Stimulated activated CD8-positive, alpha-beta memory T cell treated with anti-CD3 and anti-CD28 coated beads, Interleukin-4, amount 100 ng/mL, for 1 hour (primary cell): ENCODE measurements around the gene GRB2.
A peak's percentile ranks its signal among the peaks of the same experiment; 100 is the strongest.
"Not testable (repeated sequence)": the region's sequence is repeated elsewhere in the genome, so short reads cannot be mapped to it uniquely, and the experiment has no call there.

Experiments used
- DNase-seq, 2 donors: peaks; one replicate each; pipeline ENCODE4 v3.0.0-alpha.2; 2020; ENCODE audit warnings: low read depth in 2 of 2, low spot score in 1 of 2

GRB2 gene

GRCh38 chr17:75405365-75406221 is at the start of gene GRB2:
GRB2 (minus strand) TSS chr17:75405678; CDS start chr17:75393628, 12,050 bp downstream.
- peak; percentile 98 to 99 for DNase-seq

GRCh38 chr17:75454672-75455071 is 49.2 kb upstream of the GRB2 start:
- not testable (repeated sequence) for DNase-seq

DNA sequence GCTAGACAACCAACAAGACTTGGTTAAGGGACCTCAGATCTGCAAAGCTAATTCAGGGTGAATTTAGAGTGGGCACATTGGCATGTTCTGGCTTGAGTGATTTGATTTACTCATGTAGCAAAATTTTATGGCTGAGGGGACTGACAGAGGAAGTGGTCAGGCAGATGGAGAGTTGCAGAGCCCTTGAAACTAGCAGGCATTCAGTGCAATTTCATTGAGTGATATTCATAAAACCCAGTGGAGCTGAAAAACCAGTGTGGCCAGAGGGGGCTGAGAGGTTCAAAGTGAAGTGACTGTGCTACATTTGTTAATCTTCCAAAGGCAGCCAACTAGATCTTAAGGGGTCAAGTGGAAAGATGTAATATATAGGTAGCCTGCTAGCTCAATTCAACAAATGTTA is 48.7 kb upstream of the GRB2 start:
- DNase-seq, result no peak

- DNase-seq, result no peak
These were observed 44.8 kb upstream of the GRB2 start for GRCh38 chr17:75450270-75450669.

GRCh38 chr17:75447951-75448856 is 42.7 kb upstream of the GRB2 start:
- no peak for DNase-seq

DNA sequence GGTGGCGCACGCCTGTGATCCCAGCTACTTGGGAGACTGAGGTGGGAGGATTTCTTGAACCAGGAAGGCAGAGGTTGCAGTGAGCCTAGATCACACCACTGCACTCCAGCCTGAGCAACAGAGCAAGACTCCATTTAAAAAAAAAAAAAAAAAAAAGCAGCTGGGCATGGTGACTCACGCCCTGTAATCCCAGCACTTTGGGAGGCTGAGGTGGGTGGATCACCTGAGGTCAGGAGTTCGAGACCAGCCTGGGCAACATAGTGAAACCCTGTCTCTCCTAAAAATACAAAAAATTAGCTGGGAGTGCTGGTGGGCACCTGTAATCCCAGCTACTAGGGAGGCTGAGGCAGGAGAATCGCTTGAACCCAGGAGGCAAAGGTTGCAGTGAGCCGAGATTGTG is 40.4 kb upstream of the GRB2 start:
- DNase-seq, result not testable (repeated sequence)

GRCh38 chr17:75445296-75445695 is 39.8 kb upstream of the GRB2 start:
- no peak for DNase-seq

DNA sequence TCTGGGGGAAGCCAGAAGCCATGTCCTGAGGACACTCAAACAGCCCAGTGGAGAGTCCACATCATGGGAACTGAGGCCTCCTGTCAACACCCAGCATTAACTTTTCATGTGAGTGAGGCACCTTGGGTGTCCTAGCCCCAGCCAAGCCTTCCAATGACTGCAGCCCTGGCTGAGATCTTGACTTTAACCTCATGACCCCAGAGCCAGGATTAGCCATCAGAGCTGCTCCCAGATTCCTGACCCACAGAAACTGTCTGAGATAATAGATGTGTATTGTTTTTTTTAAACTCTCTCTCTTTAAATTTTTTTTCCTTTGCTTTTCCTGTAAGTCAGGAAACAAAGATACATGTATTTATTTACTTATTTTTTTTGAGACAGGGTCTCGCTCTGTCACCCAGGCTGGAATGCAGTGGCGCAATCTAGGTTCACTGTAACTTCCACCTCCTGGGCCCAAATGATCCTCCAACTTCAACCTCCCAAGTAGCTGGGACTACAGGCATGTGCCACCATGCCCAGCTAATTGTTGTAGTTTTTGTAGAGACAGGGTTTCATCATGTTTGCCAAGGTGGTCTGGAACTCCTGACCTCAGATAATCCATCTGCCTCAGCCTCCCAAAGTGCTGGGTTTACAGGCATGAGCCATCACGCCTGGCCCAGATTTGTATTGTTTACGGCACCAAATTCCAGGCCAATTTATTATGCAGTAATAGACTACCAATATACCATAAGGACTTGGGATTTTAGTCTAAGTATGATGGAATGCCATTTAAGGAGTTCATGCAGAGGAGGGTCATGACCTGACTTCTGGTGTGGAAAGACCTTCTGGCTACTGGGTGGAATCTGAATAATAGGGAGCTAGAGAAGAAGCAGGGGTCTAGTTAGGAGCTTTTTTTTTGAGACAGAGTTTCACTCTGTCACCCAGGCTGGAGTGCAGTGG is 37.0 kb upstream of the GRB2 start:
- no peak for DNase-seq

- no peak for DNase-seq
These were observed 35.4 kb upstream of the GRB2 start for GRCh38 chr17:75440738-75441448.

GRCh38 chr17:75439287-75439686 is 33.8 kb upstream of the GRB2 start:
- DNase-seq, result no peak

DNA sequence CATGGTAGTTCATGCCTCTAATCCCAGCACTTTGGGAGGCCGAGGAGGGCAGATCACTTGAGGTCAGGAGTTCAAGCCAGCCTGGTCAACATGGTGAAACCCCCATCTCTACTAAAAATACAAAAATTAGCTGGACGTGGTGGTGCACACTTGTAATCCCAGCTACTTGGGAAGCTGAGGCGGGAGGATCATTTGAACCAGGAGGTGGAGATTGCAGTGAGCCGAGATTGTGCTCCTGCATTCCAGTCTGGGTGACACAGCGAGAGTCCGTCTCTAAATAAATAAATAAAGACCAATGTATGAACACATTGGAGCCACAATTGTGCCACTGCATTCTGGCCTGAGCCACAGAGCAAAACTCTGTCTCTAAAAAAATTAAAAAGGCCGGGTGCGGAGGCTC is 31.9 kb upstream of the GRB2 start:
- DNase-seq, result not testable (repeated sequence)

GRCh38 chr17:75434433-75434832 is 29.0 kb upstream of the GRB2 start:
- DNase-seq, result not testable (repeated sequence)

- no peak for DNase-seq
These were observed 27.8 kb upstream of the GRB2 start for GRCh38 chr17:75433218-75433783.

GRCh38 chr17:75430159-75430974 is 24.9 kb upstream of the GRB2 start:
- no peak for DNase-seq

- no peak for DNase-seq
These were observed 23.3 kb upstream of the GRB2 start for GRCh38 chr17:75428543-75429469.

GRCh38 chr17:75418531-75418930 is 13.1 kb upstream of the GRB2 start:
- no peak for DNase-seq

GRCh38 chr17:75417054-75417580 is 11.6 kb upstream of the GRB2 start:
- no peak for DNase-seq

DNA sequence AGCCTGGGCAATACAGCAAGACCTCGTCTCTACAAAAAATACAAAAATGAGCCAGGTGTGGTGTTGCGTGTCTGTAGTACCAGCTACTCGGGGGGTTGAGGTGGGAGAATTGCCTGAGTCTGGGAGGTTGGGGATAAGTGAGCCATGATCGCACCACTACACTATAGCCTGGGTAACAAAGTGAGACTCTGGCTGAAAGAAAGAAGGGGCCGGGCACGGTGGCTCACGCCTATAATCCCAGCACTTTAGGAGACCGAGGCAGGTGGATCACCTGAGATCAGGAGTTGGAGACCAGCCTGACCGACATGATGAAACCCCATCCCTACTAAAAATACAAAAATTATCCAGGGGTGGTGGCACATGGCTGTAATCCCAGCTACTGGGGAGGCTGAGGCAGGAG is 10.5 kb upstream of the GRB2 start:
- DNase-seq, result no peak
